Fibroblast of lung (primary cell): ENCODE results near the gene MAML3. TPM values are rescaled to one million over a fixed set of nuclear protein-coding genes. Genes with fewer than 3 reads are reported as not detected.

ENCODE experiments used
- DNase-seq, 2 donors: peaks; one replicate each; pipeline versions ENCODE4 v3.0.0 to v3.0.0-alpha.2; 2010; ENCODE audit warnings: low read depth in 2 of 2
- H2AFZ ChIP-seq: 2 replicates; pipeline ENCODE4 v1.5.1; 2012; ENCODE audit warnings: low read length, control low read depth, inconsistent platforms
- H3K27ac ChIP-seq: 2 replicates; pipeline ENCODE4 v1.5.1; 2011; ENCODE audit warnings: low read length, control low read depth; ENCODE audit not compliant: insufficient read depth
- H3K27me3 ChIP-seq: 2 replicates; pipeline ENCODE4 v1.5.1; 2011; ENCODE audit warnings: mild to moderate bottlenecking, low read length; ENCODE audit not compliant: control insufficient read depth, insufficient read depth
- H3K36me3 ChIP-seq: 2 replicates; pipeline ENCODE4 v1.5.1; 2011; ENCODE audit warnings: low read length; ENCODE audit not compliant: control insufficient read depth, insufficient read depth
- H3K4me1 ChIP-seq: 2 replicates; pipeline ENCODE4 v1.5.1; 2011; ENCODE audit warnings: low read length; ENCODE audit not compliant: control insufficient read depth, insufficient read depth; ENCODE audit errors: extremely low read depth
- H3K4me2 ChIP-seq: 2 replicates; pipeline ENCODE4 v1.5.1; 2011; ENCODE audit warnings: low read length, control low read depth; ENCODE audit not compliant: insufficient read depth; ENCODE audit errors: extremely low read depth
- H3K4me3 ChIP-seq, 4 experiments: fragments of 200-600 bp in 1 of 4; sonication (generic) in 1 of 4; replicated peaks in 1 of 4; 2 replicates each; pipeline ENCODE4 v1.5.1; 2011 to 2016; ENCODE audit warnings: low read length in 4 of 4, low read depth in 3 of 4, mild to moderate bottlenecking in 3 of 4, control low read depth in 2 of 4, inconsistent platforms in 1 of 4, mixed read lengths in 1 of 4; ENCODE audit not compliant: insufficient read depth in 1 of 4; ENCODE audit errors: control extremely low read depth in 1 of 4
- H3K79me2 ChIP-seq: 2 replicates; pipeline ENCODE4 v1.5.1; 2012; ENCODE audit warnings: mild to moderate bottlenecking, low read length, inconsistent platforms; ENCODE audit not compliant: control insufficient read depth, insufficient read depth
- H3K9ac ChIP-seq: 2 replicates; pipeline ENCODE4 v1.5.1; 2011; ENCODE audit warnings: mild to moderate bottlenecking, low read length, control low read depth; ENCODE audit not compliant: insufficient read depth
- H3K9me3 ChIP-seq: 2 replicates; pipeline ENCODE4 v1.5.1; 2012; ENCODE audit warnings: low read depth, low read length; ENCODE audit not compliant: control insufficient read depth, insufficient read depth
- H4K20me1 ChIP-seq: 2 replicates; pipeline ENCODE4 v1.5.1; 2011; ENCODE audit warnings: low read length; ENCODE audit not compliant: control insufficient read depth, insufficient read depth; ENCODE audit errors: extremely low read depth
- CTCF ChIP-seq, 2 donors: IDR thresholded peaks in 1 of 2; conservative IDR thresholded peaks in 1 of 2; 1 replicate in 1 of 2; 2 replicates in 1 of 2; pipeline ENCODE4 v1.5.1; 2011 to 2012; ENCODE audit warnings: low read length in 2 of 2, control low read depth in 1 of 2, inconsistent platforms in 1 of 2, low read depth in 1 of 2, mild to moderate bottlenecking in 1 of 2
- EZH2 ChIP-seq: IDR thresholded peaks from 2 replicates; pipeline ENCODE4 v1.5.1; 2012; ENCODE audit warnings: low read length, control low read depth, mild to moderate bottlenecking; ENCODE audit errors: missing control alignments
- polyA plus RNA-seq, 2 donors: library from polyadenylated mRNA; depleted of rRNA in 1 of 2; stranded (reverse) in 1 of 2; unstranded in 1 of 2; fragments of >200 nt; gene quantifications; 2 replicates each; pipeline ENCODE4 v1.2.1, GENCODE V29; 2011 to 2012; ENCODE audit warnings: missing spikeins in 1 of 2
- total RNA-seq: library from RNA; depleted of rRNA; stranded (reverse); fragments of >200 nt; gene quantifications from 2 replicates; pipeline ENCODE4 v1.2.1, GENCODE V29; 2014

Gene MAML3
- total and polyA plus RNA-seq, 2 donors (not counting 1 experiment from before 2014, with no cell fraction given) = 2.0 to 2.8 TPM

DNA sequence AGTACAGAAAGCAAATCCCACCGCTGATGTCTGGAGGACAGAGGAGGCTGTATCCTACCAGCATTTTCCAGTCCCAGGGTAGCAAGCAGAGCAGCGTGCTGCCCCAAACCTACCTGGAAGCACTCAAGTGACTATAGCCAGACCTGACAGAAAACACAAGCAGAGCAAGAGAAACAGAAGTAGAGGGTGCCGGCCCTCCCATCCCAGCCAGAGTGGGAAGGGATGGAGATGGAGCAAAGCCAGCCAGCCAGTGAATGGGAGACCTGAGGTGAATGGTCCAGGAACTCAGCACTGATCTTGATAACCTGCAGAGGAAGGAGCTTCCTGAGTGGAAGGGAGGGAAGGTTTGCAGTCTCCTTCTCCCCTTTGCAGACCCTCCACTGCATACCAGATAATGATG is 185.2 kb downstream of the MAML3 start:
- no peak overlapping the region for H2AFZ ChIP-seq
- no peak for TF ChIP-seq CTCF (conservative IDR thresholded peaks at IDR 0.05 in 1 of 2, IDR thresholded peaks at IDR 0.05 in 1 of 2; ENCODE audit: low read depth in 1 of 2, low read length in 2 of 2)
- no peak for TF ChIP-seq EZH2
- H3K27me3 ChIP-seq = no peaks in the 10 kb centered on the region
- no peak overlapping the region for H3K4me3 ChIP-seq
- no peak overlapping the region for H3K9ac ChIP-seq
- no peak for DNase-seq
- no peak overlapping the region for H3K4me2 ChIP-seq
- H3K9me3 ChIP-seq = no peaks in the 10 kb centered on the region
- H3K4me1 ChIP-seq = no peaks in the 10 kb centered on the region
- H4K20me1 ChIP-seq = no peaks in the 10 kb centered on the region
- no peaks in the 10 kb centered on the region for H3K36me3 ChIP-seq
- H3K79me2 ChIP-seq = no peaks in the 10 kb centered on the region
- H3K27ac ChIP-seq = no peak overlapping the region

DNA sequence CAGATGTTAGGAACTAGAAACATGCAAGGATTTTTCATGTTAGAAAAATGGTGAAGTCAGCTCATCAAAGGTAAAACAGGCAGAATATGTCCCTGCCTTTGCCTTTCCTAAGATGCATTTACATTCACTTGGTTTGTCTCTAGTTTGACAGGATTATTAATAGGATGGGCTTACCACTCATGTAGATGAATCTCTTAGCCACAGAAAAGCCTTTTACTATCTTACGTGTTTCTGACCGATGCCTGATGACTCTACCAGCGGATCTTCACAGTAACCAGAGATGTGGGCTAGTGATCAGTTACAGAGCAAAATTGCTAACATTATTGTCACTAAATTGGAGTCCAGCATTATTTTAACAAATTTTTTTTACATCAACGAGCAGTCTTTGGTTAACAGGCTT is 187.6 kb downstream of the MAML3 start:
- Histone ChIP-seq H3K9ac (no peak overlapping the region), H3K27me3 (no peaks in the 10 kb centered on the region), H3K9me3 (no peaks in the 10 kb centered on the region), H3K27ac (no peak overlapping the region), H4K20me1 (no peaks in the 10 kb centered on the region), H3K4me1 (no peaks in the 10 kb centered on the region), H3K4me3 (no peak overlapping the region), H3K79me2 (no peaks in the 10 kb centered on the region), H3K36me3 (no peaks in the 10 kb centered on the region), H3K4me2 (no peak overlapping the region), H2AFZ (no peak overlapping the region)
- DNase-seq = no peak
- TF ChIP-seq EZH2 = no peak
- TF ChIP-seq CTCF (conservative IDR thresholded peaks at IDR 0.05 in 1 of 2, IDR thresholded peaks at IDR 0.05 in 1 of 2; ENCODE audit: low read depth in 1 of 2, low read length in 2 of 2) = no peak

GRCh38 chr4:139965789-139966188 is 188.2 kb downstream of the MAML3 start:
- Histone ChIP-seq H3K9ac (no peak overlapping the region), H3K36me3 (no peaks in the 10 kb centered on the region), H4K20me1 (no peaks in the 10 kb centered on the region), H3K4me3 (no peak overlapping the region), H3K27me3 (no peaks in the 10 kb centered on the region), H3K79me2 (no peaks in the 10 kb centered on the region), H3K4me1 (no peaks in the 10 kb centered on the region), H3K27ac (no peak overlapping the region), H3K9me3 (no peaks in the 10 kb centered on the region), H3K4me2 (no peak overlapping the region), H2AFZ (no peak overlapping the region)
- DNase-seq = no peak
- no peak for TF ChIP-seq EZH2
- no peak for TF ChIP-seq CTCF (conservative IDR thresholded peaks at IDR 0.05 in 1 of 2, IDR thresholded peaks at IDR 0.05 in 1 of 2; ENCODE audit: low read depth in 1 of 2, low read length in 2 of 2)
